Adipocyte (in vitro differentiated cells): Measurements from ENCODE around the gene CFAP43.

Experiments
- DNase-seq: peaks from one replicate; pipeline ENCODE4 v3.0.0-alpha.2; 2015; ENCODE audit warnings: low read depth
- H3K27me3 ChIP-seq: replicated peaks from 2 replicates; pipeline ENCODE4 v1.7.0; 2013; ENCODE audit warnings: mild to moderate bottlenecking, low read length, moderate library complexity; ENCODE audit not compliant: control insufficient read depth, insufficient read depth
- H3K36me3 ChIP-seq: 2 replicates; pipeline ENCODE4 v1.7.0; 2013; ENCODE audit warnings: low read length, mild to moderate bottlenecking, moderate library complexity; ENCODE audit not compliant: control insufficient read depth, insufficient read depth, severe bottlenecking
- H3K4me1 ChIP-seq: 2 replicates; pipeline ENCODE4 v1.7.0; 2013; ENCODE audit warnings: mild to moderate bottlenecking, low read length, moderate library complexity; ENCODE audit not compliant: control insufficient read depth, insufficient read depth
- H3K4me3 ChIP-seq: 2 replicates; pipeline ENCODE4 v1.7.0; 2013; ENCODE audit warnings: mild to moderate bottlenecking, low read length, moderate library complexity
- H3K9ac ChIP-seq: 2 replicates; pipeline ENCODE4 v1.7.0; 2013; ENCODE audit warnings: mild to moderate bottlenecking, low read length, moderate library complexity
- H3K9me3 ChIP-seq: 2 replicates; pipeline ENCODE4 v1.7.0; 2013; ENCODE audit warnings: mild to moderate bottlenecking, low read length, moderate library complexity; ENCODE audit not compliant: control insufficient read depth

CFAP43 gene

DNA sequence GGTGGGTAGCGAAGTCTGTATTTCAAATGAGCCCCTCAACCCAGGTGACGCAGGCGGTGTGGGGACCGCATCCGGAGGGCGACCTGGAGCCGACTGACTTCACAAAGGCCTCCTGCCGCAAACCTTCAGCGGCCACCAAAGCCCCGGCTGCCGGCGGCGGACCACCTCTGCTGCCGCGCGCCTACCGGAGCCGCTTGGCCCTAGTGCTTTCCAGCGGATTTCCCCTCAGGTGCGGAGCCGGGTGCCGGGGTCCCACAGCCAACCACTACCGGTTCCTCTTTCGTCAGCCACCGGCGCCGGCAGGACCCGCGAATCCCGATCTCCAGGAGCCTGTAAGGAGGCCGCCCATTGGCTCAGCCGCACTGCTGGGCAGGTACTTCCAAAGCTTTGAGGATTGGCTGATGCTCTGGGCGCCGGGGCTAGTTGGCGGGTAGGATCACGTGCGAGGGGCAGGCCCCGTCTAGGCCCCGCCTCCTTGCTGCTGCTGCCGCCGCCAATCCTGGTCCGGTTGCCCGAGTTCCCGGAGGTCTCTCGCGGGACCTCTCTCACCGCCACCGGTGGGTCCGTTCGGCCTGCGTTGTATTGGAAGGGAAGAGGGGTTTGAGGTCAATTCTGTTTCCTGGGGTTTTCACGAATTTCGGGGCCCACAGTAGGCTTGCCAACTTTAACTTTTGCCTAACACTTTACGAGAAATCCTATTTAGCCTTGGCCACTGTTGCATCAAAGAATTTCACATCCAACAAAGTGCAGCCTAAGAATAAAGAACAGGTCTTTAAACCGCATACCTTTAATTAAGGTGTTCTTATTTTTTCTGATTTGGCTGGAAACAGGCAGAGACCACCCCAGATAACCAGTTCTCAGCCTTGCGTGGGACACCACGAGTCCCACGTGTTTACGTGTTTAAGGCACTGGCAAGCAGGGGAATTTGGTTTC, 36.8 kb upstream of the CFAP43 start, which contains the start of gene GSTO2:
GSTO2 (plus strand) TSS at position 472 of the 933 bp plus-strand sequence. CDS start 5,732 bp downstream, outside the sequence.
- H3K9ac ChIP-seq, result peak within 1 kb of the TSS; percentile 93
- peak within 1 kb of the TSS; percentile 95 for H3K4me3 ChIP-seq
- H3K27me3 ChIP-seq, result no peaks in the 10 kb centered on the region
- peaks cover 17% of the 10 kb centered on the region for H3K4me1 ChIP-seq
- H3K36me3 ChIP-seq, result peaks cover 43% of the 10 kb centered on the region
- DNase-seq, result peak; percentile 23
- no peaks in the 10 kb centered on the region for H3K9me3 ChIP-seq

- Histone ChIP-seq H3K4me3 (peak overlapping the region; percentile 95), H3K9me3 (no peaks in the 10 kb centered on the region), H3K9ac (peak overlapping the region; percentile 93), H3K4me1 (peaks cover 10% of the 10 kb centered on the region), H3K36me3 (peaks cover 49% of the 10 kb centered on the region), H3K27me3 (no peaks in the 10 kb centered on the region)
- no peak for DNase-seq
These were observed 36.2 kb upstream of the CFAP43 start for GRCh38 chr10:104268405-104268712.

- H3K9ac ChIP-seq, result peak overlapping the region; percentile 93
- peaks cover 54% of the 10 kb centered on the region for H3K36me3 ChIP-seq
- no peaks in the 10 kb centered on the region for H3K27me3 ChIP-seq
- no peaks in the 10 kb centered on the region for H3K9me3 ChIP-seq
- H3K4me3 ChIP-seq, result peak overlapping the region; percentile 95
- no peak for DNase-seq
- H3K4me1 ChIP-seq, result peaks cover 5% of the 10 kb centered on the region
These were observed 35.7 kb upstream of the CFAP43 start for GRCh38 chr10:104267721-104268404.

DNA sequence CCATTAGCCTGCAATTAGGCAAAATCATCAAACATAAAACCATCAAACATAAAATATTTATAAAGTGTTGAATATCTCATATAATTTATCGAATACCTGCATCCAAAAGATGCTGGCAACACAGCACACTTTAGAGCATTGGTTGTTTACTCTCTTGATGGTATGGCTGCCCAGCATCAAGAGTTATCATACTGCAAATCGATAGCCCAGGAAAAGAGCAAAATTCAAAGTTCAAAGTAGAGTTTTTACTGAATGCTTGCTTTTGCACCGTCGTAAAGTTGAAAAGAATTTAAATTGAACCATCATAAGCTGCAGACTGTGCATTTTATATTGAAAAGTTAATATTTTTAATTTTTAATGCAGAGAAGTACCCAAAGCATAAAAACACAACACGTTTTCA, 32.6 kb upstream of the CFAP43 start:
- Histone ChIP-seq H3K9me3 (no peaks in the 10 kb centered on the region), H3K4me1 (peaks cover 24% of the 10 kb centered on the region), H3K4me3 (no peak overlapping the region), H3K9ac (no peak overlapping the region), H3K36me3 (peaks cover 84% of the 10 kb centered on the region), H3K27me3 (no peaks in the 10 kb centered on the region)
- no peak for DNase-seq

- Histone ChIP-seq H3K9me3 (no peaks in the 10 kb centered on the region), H3K9ac (no peak overlapping the region), H3K4me3 (no peak overlapping the region), H3K4me1 (peaks cover 37% of the 10 kb centered on the region), H3K27me3 (no peaks in the 10 kb centered on the region), H3K36me3 (peaks cover 98% of the 10 kb centered on the region)
- DNase-seq, result no peak
These were observed 29.9 kb upstream of the CFAP43 start for GRCh38 chr10:104262055-104262454.

DNA sequence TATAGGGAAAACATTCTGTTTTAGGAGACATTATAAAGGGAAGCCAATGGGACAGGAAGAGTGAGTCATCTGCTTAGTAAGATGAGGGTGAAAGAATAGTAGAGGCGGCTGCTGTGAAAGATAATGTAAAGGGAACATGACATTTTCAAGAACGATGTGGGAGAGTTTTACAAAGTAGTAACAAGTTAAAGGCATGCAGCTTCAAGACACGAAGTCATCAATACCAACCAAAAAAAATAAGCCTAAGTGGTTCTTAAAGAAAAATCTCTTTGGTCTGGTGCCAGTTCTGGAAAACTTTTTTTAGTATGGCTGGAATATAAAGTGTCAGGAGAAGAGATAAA, 28.6 kb upstream of the CFAP43 start:
- H3K9ac ChIP-seq, result peak overlapping the region; percentile 7
- peaks cover 50% of the 10 kb centered on the region for H3K4me1 ChIP-seq
- H3K4me3 ChIP-seq, result no peak overlapping the region
- peaks cover 85% of the 10 kb centered on the region for H3K36me3 ChIP-seq
- DNase-seq, result peak; percentile 62
- H3K9me3 ChIP-seq, result no peaks in the 10 kb centered on the region
- H3K27me3 ChIP-seq, result no peaks in the 10 kb centered on the region

DNA sequence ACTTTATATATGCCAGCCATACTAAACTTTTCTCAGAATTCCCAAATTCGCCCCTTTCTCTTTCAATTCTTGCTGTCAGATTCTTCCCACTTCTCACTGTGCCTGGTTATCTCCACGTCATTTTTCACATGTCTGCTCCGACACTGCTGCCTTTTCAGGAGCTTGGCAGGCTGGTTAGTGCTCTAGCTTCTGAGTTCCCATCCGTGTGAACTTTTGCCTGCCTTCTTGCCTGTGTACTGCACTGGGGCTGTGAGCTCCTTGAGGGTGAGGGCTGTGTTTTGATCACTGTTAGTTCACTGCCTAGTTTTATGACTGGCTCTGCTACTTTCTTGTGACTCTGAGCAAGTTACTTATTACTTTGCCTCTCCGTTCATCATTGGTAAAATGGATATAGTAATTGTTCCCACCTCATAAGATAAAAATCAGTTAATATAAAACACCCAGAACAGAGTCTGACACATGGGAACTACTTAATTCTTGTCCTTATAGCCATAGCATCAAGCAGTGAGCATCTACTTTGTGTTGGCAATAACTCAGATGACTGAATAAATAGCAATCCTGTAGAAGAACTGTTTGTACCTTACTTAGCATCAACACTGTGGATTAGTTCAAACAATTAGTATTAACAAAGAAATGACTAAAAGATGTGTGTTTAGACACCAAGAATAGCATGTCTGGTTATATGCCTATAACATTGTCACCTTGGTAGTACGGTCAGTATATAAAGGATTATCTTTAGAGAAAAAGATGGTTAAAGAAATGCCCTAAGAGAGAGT, 28.0 kb upstream of the CFAP43 start:
- H3K9me3 ChIP-seq, result no peaks in the 10 kb centered on the region
- peaks cover 79% of the 10 kb centered on the region for H3K36me3 ChIP-seq
- peak overlapping the region; percentile 7 for H3K9ac ChIP-seq
- no peaks in the 10 kb centered on the region for H3K27me3 ChIP-seq
- H3K4me3 ChIP-seq, result peak overlapping the region; percentile 33
- peaks cover 51% of the 10 kb centered on the region for H3K4me1 ChIP-seq
- DNase-seq, result no peak

- Histone ChIP-seq H3K9ac (peak overlapping the region; percentile 18), H3K4me1 (peaks cover 51% of the 10 kb centered on the region), H3K9me3 (no peaks in the 10 kb centered on the region), H3K36me3 (peaks cover 72% of the 10 kb centered on the region), H3K27me3 (no peaks in the 10 kb centered on the region), H3K4me3 (no peak overlapping the region)
- no peak for DNase-seq
These were observed 27.3 kb upstream of the CFAP43 start for GRCh38 chr10:104259456-104259855.

DNA sequence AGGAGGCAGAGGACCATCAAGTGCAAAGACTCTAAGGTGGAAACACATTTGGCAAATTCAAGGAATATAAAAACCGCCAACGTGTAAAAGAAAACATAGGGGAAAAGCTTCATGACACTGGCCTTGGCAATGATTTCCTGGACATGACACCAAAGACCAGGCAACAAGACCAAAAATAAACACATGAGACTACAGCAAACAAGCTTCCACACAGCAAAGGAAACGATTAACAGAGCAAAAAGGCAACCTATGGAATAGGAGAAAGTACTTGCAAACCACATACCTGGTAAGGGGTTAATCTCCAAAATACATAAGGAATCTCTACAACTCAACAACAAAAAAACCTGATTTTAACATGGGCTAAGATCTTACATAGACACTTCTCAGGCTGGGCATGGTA, 26.0 kb upstream of the CFAP43 start:
- no peak for DNase-seq
- Histone ChIP-seq H3K9me3 (no peaks in the 10 kb centered on the region), H3K9ac (no peak overlapping the region), H3K36me3 (peaks cover 59% of the 10 kb centered on the region), H3K4me1 (peaks cover 56% of the 10 kb centered on the region), H3K27me3 (no peaks in the 10 kb centered on the region), H3K4me3 (no peak overlapping the region)

- Histone ChIP-seq H3K27me3 (no peaks in the 10 kb centered on the region), H3K4me1 (peaks cover 56% of the 10 kb centered on the region), H3K9ac (peak overlapping the region; percentile 96), H3K9me3 (no peaks in the 10 kb centered on the region), H3K36me3 (peaks cover 50% of the 10 kb centered on the region), H3K4me3 (peak overlapping the region; percentile 86)
- DNase-seq, result no peak
These were observed 25.1 kb upstream of the CFAP43 start for GRCh38 chr10:104257235-104257634.
